HG03060 (cell line): ENCODE results near the gene GPR21.

Experiments used
- ATAC-seq: cut with Tn5 transposase; IDR thresholded peaks from one replicate; pipeline ENCODE4 v1.9.1; 2021; ENCODE audit warnings: low read depth, moderate number of reproducible peaks; ENCODE audit not compliant: unreplicated experiment

The GPR21 gene

DNA sequence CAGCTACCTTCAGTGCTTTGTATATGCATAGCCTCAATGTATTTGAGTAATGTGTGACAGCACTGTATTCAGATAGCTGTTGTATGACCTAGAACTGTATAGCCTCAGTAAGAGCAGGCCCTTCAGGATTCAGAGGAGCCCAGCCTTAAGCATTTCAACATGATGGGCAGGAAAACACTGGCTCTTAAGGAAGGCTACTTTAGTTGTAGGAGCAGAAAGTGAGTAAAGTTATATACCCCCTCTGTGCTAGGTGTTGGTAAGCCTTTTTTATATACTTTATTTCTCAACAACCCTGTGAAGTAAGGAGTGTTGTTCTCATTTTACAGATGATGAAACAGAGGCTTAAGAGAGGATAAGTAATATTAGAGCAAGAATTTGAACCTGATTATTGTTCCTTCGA lies 1.5 kb upstream of the GPR21 start:
- ATAC-seq: no peak

DNA sequence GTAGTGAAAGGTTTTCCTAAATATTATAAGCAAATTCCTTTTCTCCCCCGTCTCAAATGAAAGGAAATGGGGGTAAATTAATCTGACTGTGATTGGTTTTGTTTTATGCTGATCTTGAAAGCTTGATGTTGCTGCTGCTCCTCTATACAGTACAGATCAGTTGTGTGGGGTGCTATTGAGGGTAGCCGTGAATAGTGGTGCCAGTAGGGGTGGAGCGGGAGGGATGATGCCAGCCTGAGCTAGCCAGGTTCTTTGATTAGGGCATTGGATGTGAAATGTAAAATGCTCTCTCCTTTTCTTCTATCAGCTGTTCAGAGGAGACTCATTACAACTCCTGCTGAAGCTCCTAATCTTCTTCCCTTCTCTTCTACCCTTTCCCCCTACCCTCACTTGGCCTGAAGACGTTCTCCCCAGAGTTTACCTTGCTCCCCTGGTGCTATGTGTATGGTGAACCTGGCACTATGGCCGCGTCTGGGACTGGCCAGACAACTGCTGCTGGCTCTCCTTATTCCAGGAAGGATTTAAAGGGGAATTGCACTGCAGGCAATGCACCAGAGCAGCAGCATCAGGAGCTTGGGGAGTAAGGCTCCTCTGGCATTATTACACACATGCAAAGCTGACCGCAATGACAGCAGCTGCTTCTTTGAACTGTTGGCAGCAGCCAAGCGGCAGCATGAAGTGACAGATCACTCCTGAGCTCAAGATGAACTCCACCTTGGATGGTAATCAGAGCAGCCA lies 566 bp downstream of the GPR21 start:
- ATAC-seq: no peak

DNA sequence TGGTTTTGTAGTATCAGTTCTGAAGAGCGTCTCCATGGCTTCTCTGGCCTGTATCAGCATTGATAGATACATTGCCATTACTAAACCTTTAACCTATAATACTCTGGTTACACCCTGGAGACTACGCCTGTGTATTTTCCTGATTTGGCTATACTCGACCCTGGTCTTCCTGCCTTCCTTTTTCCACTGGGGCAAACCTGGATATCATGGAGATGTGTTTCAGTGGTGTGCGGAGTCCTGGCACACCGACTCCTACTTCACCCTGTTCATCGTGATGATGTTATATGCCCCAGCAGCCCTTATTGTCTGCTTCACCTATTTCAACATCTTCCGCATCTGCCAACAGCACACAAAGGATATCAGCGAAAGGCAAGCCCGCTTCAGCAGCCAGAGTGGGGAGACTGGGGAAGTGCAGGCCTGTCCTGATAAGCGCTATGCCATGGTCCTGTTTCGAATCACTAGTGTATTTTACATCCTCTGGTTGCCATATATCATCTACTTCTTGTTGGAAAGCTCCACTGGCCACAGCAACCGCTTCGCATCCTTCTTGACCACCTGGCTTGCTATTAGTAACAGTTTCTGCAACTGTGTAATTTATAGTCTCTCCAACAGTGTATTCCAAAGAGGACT lies 1.5 kb downstream of the GPR21 start:
- no peak for ATAC-seq

DNA sequence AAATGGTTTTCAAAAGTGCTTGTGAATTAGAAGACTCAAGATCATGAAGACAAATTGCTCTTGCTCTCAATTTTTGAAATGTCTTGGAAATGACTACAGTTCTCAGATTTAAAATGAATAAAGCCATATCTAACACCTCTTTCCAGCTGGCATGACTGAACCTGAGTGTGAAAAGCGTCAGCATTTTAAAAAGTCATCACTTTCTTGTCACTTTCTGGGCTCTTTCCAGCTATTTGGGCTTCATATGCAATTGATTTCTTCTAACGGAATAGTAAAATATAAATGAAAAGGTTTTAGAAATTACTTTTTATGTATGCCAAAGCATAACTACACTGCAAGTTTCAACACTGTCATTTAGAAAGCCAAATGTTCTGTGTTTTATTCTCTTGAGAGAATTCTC lies 2.3 kb downstream of the GPR21 start:
- ATAC-seq: no peak

DNA sequence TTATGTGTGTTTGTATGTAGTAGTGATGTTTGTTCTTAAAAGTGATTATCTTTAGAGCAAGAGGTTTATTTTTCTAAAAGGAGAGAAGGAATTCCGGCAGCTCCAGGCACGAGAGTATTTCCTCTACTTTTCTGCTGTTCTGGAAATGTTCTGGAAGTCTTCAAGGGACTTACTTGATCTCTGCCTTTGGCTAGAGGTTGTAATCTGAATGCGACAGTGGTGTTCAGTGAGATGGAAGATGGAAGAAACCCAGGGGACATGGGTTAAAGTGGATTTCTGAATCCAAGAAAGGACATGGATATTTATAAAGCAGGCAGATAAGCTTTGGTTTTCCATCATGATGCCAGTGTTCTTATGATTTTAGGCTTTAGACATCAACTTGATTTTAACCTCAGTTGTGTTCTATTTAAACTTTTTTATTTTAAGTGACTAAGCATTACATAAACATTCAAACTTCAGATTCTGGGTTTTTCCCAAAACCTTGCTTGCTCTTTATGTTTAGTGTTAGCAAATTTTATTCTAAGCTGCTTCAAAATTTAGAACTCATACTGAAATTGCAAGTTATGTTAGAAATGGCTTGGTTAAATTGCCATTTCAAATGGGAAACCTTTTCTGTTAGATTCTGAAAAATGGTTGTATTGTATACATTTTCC lies 3.6 kb downstream of the GPR21 start:
- ATAC-seq: no peak

DNA sequence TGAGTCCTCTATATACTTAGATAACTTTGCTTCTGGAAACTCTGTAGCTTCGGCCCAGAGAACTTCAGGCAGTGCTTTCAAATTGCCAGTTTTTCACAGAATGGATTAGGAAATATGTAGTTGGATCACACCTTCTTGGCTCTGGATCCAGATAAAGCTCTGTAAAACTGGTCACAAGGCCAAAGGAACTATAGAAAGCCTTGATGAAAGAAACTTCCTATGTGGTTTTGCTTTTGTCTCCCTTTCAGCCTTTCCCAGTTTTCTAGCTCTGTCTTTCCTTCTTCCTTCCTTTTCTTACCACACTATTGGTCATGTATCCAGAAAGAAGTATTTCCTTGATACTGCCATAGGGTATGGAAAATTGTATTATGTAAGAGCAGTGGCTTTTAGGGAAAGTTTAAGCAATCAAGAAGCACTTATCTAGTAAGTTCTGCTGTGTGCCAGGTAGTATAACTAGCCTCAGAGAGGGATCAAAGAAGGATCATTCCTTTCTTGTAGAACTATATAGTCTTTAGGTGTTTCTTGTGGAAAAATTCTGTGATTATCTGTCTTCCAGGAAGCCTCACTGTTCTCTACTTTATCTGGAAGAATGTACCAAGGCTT lies 6.3 kb downstream of the GPR21 start:
- no peak for ATAC-seq

DNA sequence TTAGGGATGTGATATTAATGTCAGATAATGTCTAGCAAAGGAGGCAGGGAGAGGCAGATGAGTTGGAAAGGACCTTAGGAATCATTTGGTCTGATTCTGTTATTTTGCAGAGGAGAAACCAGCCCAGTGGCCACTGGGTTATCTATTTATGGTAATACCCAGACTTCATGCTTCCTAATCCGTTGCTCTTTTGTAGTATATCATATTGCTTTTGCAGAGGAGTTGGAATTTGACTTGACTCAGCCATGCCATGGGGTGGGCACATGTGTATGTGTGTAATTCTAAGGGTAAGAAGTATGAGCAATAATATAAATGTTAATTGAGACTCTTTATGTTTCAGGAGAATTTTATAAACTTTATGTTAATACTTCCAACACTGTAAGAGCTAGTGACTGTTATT lies 7.3 kb downstream of the GPR21 start:
- no peak for ATAC-seq

DNA sequence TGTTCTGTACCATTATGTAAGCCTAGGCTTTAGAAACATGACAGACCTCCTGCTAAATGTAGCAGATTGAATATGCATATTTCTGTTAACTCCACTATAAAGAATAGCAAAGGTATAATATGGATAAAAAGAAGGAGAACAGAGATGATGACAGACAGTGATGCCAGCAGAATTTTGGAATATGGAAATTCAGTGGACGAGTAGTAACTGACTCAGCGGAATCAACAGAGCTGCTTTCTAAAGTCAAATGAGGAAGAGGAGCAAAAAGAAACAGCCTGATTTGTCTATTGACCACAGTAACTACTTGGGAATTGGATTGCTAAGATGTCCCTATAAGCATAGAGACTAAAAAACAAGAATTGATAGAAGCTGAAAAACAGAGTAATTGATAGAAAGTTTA lies 8.0 kb downstream of the GPR21 start:
- no peak for ATAC-seq

DNA sequence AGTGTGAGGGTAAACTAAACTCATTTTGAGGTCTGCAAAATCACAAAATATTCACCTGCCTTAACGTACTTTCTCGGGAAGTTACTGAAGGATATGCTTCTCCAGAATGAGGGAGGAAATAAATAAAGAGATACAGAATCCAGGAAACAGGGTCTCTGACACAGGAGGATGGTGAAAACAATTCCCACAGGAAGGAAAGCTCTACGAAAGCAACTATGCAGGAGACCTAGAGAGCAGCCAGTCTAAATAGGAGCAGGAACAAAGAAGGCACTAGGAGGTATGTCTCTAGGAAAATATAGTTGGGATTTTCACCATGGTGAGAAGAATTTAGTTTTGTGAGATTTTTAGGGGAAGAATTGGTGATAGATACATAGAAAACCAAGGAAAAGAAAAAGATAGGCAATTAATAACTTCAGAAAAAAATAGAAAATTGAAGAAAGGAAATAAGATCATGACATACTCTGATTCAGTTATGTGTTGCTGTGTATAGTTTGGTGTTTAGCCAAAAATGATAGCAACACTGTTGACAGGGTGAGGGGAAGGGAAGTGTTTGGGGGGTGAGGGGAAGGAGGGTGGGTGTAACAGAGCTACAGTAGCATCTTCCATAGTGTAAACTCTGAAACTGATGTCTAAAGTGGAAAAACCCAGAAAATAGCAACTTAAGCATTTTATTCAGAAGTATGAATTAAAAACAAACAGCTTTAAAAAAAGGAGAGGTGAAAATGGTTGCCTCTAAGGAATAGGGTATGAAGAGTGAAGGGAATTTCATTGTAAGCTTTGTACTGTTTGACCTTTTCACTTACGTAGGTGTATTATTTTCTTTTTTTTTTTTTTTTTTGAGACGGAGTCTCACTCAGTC lies 9.8 kb downstream of the GPR21 start:
- ATAC-seq: no peak

DNA sequence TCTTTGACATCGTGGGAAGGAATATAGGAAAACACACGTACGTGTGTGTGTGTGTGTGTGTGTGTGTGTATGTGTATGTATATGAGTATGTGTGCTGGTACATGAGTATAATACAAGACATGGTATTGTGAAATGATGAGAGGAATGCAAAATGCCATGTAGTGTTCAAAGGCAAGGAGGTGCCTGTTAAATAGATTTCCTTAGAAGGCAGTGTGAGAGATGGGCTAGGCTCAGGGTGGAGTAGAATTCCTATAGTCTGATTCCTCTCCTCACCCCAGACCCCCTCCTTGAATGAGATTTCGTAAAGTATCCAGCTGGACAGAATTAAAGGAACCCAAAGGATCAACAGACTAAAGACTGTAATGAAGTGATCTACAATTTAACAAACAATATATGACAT lies 11.1 kb downstream of the GPR21 start:
- ATAC-seq: no peak

DNA sequence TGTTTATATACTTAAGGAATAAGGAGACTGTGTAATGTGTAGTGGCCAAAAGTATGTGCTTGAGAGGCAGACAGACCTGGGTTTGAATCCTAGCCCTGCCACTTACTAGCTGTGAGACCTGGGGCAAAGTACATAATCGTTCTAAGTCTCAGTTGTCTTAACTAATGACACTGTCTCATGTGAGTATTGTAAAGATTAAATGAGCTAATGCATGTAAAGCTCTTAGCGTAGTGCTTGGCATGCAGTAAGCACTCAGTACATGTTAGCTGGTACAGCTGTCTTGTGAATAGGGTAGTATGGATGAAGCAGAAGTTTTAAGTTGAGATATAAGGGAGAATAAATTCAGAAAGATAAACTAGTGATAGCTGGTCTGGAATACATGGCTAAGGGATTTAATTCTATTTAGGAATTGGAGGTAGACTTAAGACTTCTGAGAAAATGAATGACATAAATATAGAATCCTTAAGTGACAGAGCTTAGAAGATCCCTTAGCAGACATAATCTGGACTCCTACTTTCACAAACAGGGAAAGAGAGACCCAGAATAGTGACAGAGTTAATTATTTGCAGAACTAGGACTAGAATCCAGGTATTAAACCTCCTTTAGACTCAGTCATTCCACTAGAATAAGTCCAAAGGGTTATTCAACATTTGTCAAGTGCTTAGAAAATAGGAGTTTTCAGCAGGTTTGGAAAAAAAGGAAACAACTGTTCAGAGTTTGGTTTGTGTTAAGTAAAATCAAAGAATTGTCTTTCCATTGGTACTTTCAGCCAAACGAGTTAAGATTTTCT lies 13.1 kb downstream of the GPR21 start:
- no peak for ATAC-seq

DNA sequence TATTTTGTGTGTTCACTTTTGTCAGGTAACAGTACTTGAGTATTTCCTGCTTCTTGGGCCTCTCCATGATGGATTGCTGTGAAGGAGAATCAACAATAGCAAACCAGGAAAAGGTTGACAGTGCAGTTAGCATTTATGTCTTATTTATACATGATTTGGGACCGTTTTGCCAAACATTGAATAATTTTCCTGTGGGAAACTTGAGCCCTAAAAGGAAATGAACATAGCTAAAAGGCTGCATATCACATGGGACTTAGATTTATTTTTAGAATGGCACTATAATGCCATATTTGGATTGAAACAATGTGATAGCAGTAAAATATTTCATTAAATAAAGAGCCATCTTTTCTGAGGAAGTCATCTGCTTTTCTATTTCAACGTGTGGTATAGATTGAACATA lies 15.3 kb downstream of the GPR21 start:
- ATAC-seq: no peak

DNA sequence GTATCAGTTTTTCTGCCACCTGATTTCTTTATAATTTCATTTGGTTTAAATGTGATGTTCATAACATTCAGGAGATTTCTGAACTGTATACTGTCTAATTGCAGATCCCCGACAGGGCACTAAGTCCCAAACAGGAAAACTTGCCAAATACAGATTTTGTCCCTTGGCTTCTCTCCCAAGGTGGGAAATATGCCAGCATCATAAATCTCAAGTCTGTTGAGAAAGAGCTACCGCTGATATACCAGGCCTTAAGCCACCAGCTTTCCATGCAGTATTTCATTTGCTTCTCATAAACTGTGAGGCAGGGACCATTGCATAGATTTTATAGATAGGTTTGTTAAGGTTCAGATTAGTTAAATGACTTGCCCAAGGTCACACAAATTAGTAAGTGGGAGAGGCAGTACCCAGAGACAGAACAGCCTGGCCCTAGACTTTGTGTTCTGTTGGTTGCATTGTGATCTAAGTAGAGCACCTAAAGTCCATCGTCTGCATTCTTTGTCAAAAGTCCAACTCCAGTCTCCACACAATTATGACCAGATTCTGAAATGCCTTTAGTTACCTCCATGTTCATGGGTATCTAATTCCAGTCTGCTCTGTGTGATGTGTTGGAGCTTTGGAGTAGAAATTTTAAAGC lies 16.2 kb downstream of the GPR21 start:
- no peak for ATAC-seq

DNA sequence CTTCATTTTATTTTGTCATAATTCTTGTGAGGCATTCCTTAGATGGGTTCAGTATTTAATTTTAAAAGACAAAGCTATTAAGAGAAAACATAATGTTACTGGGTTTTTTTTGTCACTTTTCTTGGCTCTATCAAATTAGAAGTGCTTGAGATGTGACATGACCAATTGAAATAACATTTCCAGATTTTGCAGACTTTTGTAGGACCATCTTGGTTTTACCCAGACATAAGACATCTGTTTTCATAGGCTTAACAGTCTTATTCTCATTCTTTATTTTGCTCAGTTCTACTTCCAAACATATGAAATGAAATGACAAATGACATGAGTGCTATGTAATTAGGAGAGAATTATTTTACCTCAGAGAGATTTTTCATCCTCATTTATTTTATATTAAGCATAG lies 19.6 kb downstream of the GPR21 start:
- ATAC-seq: no peak

DNA sequence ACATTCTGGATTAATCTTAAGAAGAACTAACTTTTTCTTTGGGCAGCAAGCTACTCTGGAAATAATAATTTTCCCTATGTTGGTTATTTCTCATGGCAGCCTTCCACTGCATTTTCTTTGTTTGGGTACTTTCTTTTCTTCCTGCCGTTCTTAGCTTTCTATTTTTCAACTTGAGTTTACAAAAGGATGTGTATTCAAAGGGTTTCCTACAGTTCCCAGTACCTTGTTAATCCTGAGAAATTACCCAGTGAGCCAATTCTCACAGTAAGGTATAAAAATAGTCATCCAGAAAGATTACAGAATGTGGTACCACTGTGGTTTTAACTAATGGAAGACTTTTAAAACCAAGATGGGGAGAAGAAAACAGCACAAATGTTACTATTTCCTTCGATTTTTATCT lies 20.2 kb downstream of the GPR21 start:
- no peak for ATAC-seq

DNA sequence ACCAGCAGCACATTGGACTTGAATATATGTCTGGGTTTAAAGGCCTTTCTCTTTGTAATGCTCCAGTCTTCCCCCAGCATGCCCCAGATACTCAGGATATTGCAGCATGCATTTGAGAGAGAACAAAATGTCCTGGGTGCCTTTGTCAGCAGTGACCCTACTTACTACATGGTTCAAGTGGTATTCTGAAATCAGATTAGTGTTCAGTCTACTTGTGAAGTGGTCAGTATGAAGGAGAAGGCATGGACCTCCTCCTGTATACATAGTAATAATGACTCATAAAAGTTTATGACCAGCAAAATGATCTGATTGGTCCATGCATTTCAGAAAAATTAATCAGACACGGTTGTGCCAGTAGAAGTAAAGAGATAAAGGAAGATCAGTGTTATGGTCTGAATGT lies 25.4 kb downstream of the GPR21 start:
- ATAC-seq: no peak

DNA sequence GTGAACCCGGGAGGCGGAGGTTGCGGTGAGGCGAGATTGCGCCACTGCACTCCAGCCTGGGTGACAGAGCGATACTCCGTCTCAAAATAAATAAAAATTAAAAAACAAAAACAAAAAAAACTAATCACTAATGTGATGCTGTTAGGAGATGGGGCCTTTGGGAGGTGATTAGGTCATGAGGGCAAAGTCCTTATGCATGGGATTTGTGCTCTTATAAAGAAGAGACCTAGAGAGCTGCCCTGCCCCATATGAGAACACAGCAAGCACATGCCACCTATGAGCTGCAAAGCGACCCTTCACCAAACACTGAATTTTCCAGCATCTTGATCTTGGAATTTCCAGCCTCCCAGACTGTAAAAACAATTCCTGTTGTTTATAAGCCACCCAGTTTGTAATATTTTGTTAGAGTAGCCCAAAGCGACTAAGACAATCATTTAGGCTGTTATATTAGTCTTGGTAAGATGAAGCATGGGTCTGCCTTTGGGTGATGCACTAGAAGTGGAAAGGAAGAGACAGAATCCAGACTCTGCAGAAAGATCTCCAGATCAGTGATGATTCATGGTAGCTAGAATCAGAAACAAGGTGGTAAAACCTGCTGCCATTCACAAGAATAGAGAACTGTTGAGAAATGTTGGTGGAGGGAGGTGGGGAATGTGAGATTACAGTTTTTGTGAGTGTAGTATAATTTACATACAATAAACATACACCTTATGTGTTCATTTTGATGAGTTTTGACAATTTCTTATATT lies 26.2 kb downstream of the GPR21 start:
- no peak for ATAC-seq

DNA sequence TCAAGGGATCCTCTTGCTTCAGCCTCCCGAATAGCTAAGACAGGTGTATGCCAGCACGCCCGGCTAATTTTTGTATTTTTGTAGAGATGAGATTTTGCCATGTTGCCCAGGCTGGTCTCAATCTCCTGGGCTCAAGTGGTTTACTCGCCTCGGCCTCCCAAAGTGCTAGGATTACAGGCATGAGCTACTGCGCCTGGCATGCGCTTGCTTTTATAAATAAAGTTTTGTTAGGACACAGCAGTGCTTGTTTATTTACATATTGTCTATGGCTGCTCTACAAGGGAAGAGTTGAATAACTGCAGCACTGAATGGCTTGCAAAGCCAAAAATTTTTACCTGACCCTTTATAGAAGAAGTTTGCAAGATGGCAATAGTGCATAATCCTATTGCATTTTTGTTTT lies 27.7 kb downstream of the GPR21 start:
- no peak for ATAC-seq
